K562 treated with DMSO at 1 percent for 24 hours (cell line): Measurements from ENCODE around the gene LRRTM1. TPM values are rescaled to one million over a fixed set of nuclear protein-coding genes. Genes with fewer than 3 reads are reported as not detected.

Experiments used
- total RNA-seq: library from RNA; unstranded; fragments of 300-600 nt; gene quantifications from 2 replicates; pipeline ENCODE4 v1.2.3, GENCODE V29; 2022; ENCODE audit warnings: low read depth; ENCODE audit not compliant: insufficient read depth

LRRTM1 gene
- 1.0 and 1.7 TPM in 2 replicates for total RNA-seq

GRCh38 chr2:80303909-80304837 is at the start of gene LRRTM1:
TSS of gene LRRTM1 (minus strand) at chr2:80304752. CDS start at chr2:80303819, 933 bp downstream.

